T-helper 1 cell treated with Interleukin-12 subunit alpha and Interleukin-12 subunit beta and Interleukin-4 antibody, amounts not matched to agents 30 μg/mL and 1 μg/mL, for 36 hours (primary cell): ENCODE results near the gene KIF5C.
"Not testable (repeated sequence)": the region's sequence is repeated elsewhere in the genome, so short reads cannot be mapped to it uniquely, and the experiment has no call there.

Experiments used
- H3K27ac Mint-ChIP-seq: one replicate; pipeline ENCODE4 v1.8.0; 2021; ENCODE audit warnings: mild to moderate bottlenecking, mixed read lengths
- H3K27me3 Mint-ChIP-seq: one replicate; pipeline ENCODE4 v1.8.0; 2021; ENCODE audit warnings: low read depth, mixed read lengths
- H3K36me3 Mint-ChIP-seq: one replicate; pipeline ENCODE4 v1.8.0; 2021; ENCODE audit warnings: low read depth, mixed read lengths
- H3K4me1 Mint-ChIP-seq: one replicate; pipeline ENCODE4 v1.8.0; 2021; ENCODE audit warnings: low read depth, mixed read lengths
- H3K4me3 Mint-ChIP-seq: one replicate; pipeline ENCODE4 v1.8.0; 2021; ENCODE audit warnings: mild to moderate bottlenecking, moderate library complexity, mixed read lengths
- H3K9me3 Mint-ChIP-seq: one replicate; pipeline ENCODE4 v1.8.0; 2021; ENCODE audit warnings: mixed read lengths

KIF5C gene

DNA sequence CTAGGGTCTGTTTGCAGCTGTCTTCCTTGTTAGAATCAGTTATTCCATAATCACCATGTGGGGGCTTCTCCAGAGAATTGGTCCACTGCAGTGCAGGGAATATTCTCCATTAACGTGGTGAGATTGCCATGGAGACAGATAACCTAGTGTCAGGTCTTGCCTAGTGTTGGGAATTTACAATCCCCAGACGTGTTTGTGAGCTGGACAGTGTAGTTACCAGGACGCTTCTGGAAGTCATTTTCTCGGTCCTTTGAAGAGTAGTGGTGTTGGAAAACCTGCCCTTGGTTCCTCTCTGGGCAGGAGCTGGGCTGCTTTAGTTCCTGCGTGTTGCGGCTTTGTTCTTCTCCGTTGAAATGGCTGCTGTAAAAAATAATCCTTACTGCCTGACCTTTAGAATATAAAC lies 94.6 kb downstream of the KIF5C start:
- no peaks in the 10 kb centered on the region for H3K27me3 Mint-ChIP-seq
- no peak overlapping the region for H3K27ac Mint-ChIP-seq
- peaks cover 13% of the 10 kb centered on the region for H3K4me1 Mint-ChIP-seq
- H3K4me3 Mint-ChIP-seq = no peak overlapping the region
- H3K36me3 Mint-ChIP-seq = peaks cover 18% of the 10 kb centered on the region
- no peaks in the 10 kb centered on the region for H3K9me3 Mint-ChIP-seq

- H3K4me3 Mint-ChIP-seq = no peak overlapping the region
- H3K9me3 Mint-ChIP-seq = no peaks in the 10 kb centered on the region
- no peak overlapping the region for H3K27ac Mint-ChIP-seq
- peaks cover 13% of the 10 kb centered on the region for H3K4me1 Mint-ChIP-seq
- H3K36me3 Mint-ChIP-seq = peaks cover 18% of the 10 kb centered on the region
- H3K27me3 Mint-ChIP-seq = no peaks in the 10 kb centered on the region
Measured at GRCh38 chr2:148970385-148970784, 95.4 kb downstream of the KIF5C start.

- Mint-ChIP-seq H3K27ac (no peak overlapping the region), H3K4me1 (peaks cover 15% of the 10 kb centered on the region), H3K27me3 (no peaks in the 10 kb centered on the region), H3K4me3 (no peak overlapping the region), H3K36me3 (peaks cover 18% of the 10 kb centered on the region), H3K9me3 (no peaks in the 10 kb centered on the region)
Measured at GRCh38 chr2:148971547-148971946, 96.5 kb downstream of the KIF5C start.

DNA sequence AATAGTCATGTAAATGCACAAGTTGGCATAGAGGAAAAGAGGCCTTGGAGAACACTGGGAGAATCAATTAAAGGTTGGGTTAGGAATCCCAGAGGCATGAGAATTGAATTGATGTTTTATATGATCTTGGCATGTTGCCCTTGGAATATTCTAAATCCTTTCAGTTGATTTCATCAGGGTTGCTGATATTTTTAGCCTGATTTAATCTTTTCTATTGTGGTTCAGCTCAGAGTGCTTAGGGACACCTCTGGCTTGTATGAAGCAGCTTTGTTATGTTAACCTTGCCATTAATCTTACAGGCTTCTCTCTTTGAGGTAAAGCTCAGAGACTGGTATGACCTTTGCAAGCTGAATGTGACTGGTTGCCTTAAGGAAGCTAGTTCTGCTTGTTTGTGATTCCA lies 99.1 kb downstream of the KIF5C start:
- peaks cover 18% of the 10 kb centered on the region for H3K36me3 Mint-ChIP-seq
- H3K27ac Mint-ChIP-seq = no peak overlapping the region
- H3K4me3 Mint-ChIP-seq = no peak overlapping the region
- H3K9me3 Mint-ChIP-seq = no peaks in the 10 kb centered on the region
- peaks cover 13% of the 10 kb centered on the region for H3K4me1 Mint-ChIP-seq
- no peaks in the 10 kb centered on the region for H3K27me3 Mint-ChIP-seq

- H3K9me3 Mint-ChIP-seq = no peaks in the 10 kb centered on the region
- H3K27me3 Mint-ChIP-seq = no peaks in the 10 kb centered on the region
- peaks cover 2% of the 10 kb centered on the region for H3K4me1 Mint-ChIP-seq
- peaks cover 12% of the 10 kb centered on the region for H3K36me3 Mint-ChIP-seq
- no peak overlapping the region for H3K27ac Mint-ChIP-seq
- no peak overlapping the region for H3K4me3 Mint-ChIP-seq
Measured at GRCh38 chr2:148978026-148978685, 103.1 kb downstream of the KIF5C start.

GRCh38 chr2:148978706-148979105 lies 103.7 kb downstream of the KIF5C start:
- Mint-ChIP-seq H3K4me1 (peaks cover 2% of the 10 kb centered on the region), H3K27ac (no peak overlapping the region), H3K36me3 (peaks cover 11% of the 10 kb centered on the region), H3K27me3 (no peaks in the 10 kb centered on the region), H3K4me3 (no peak overlapping the region), H3K9me3 (no peaks in the 10 kb centered on the region)

GRCh38 chr2:148979164-148979918 lies 104.3 kb downstream of the KIF5C start:
- Mint-ChIP-seq H3K4me1 (peaks cover 2% of the 10 kb centered on the region), H3K27ac (no peak overlapping the region), H3K27me3 (no peaks in the 10 kb centered on the region), H3K9me3 (no peaks in the 10 kb centered on the region), H3K4me3 (no peak overlapping the region), H3K36me3 (peaks cover 11% of the 10 kb centered on the region)

- Mint-ChIP-seq H3K4me1 (peaks cover 2% of the 10 kb centered on the region), H3K36me3 (peaks cover 12% of the 10 kb centered on the region), H3K27me3 (no peaks in the 10 kb centered on the region), H3K9me3 (no peaks in the 10 kb centered on the region), H3K27ac (no peak overlapping the region), H3K4me3 (no peak overlapping the region)
Measured at GRCh38 chr2:148979919-148980277, 104.9 kb downstream of the KIF5C start.

- not testable (repeated sequence) for H3K9me3 Mint-ChIP-seq, H3K27ac Mint-ChIP-seq, H3K4me3 Mint-ChIP-seq, H3K4me1 Mint-ChIP-seq, H3K27me3 Mint-ChIP-seq
- peaks cover 14% of the 10 kb centered on the region for H3K36me3 Mint-ChIP-seq
Measured at GRCh38 chr2:148980496-148980895, 105.5 kb downstream of the KIF5C start.

DNA sequence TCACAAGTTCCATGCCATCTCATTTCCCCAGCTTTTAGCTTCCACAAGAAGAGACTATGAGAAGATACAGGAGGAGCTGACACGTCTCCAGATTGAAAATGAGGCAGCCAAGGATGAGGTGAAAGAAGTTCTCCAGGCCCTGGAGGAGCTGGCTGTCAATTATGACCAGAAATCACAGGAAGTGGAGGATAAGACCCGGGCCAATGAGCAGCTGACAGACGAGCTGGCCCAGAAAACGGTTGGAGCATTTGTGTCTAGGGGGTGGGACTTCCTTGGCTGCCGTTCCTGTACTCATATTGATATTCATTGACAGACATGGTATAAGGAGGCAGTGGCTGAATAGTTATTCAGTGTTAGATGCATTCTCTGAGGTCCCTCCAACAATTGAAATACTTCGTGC lies 106.3 kb downstream of the KIF5C start:
- no peaks in the 10 kb centered on the region for H3K9me3 Mint-ChIP-seq
- H3K4me3 Mint-ChIP-seq = no peak overlapping the region
- H3K27ac Mint-ChIP-seq = no peak overlapping the region
- H3K4me1 Mint-ChIP-seq = no peaks in the 10 kb centered on the region
- H3K27me3 Mint-ChIP-seq = no peaks in the 10 kb centered on the region
- H3K36me3 Mint-ChIP-seq = peaks cover 14% of the 10 kb centered on the region

DNA sequence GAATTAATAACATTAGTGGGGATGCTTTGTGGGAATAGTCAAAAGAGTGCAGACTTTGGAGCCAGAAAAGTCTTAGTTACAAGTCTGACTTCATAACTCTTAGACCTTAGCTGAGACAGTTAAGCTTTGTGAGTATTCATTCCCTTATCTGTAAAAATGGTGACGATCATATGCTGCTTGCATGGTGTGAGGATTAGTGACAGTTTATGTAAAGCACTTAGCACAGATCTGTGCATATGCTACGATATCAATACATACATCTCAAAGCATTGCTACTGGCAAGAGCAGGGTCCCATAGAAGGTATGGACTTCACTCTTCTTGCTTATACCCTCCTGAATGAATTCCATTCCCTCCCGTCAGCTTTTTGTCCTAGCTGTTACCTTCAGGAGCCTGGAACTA lies 106.8 kb downstream of the KIF5C start:
- no peaks in the 10 kb centered on the region for H3K9me3 Mint-ChIP-seq
- peaks cover 14% of the 10 kb centered on the region for H3K36me3 Mint-ChIP-seq

DNA sequence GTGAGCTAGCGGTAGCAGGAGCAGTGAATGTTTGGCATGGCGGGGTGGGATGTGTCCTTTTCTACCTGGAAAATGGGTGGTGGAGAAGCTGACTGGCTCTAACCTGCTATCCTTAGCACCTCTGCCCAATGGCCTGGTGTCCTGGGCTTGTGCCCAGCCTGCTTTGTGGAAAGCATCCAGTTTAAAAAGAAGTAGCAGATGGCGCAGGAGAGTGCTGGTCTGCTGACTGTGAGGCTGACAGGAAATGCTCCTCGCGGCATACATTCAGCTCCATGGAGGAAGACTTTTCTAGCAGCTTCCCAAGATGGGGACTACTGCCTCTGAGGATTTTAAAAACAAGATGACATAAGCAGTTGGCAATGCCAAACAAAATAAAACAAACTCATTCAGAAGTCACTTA lies 107.3 kb downstream of the KIF5C start:
- Mint-ChIP-seq H3K4me3 (no peak overlapping the region), H3K36me3 (peaks cover 14% of the 10 kb centered on the region), H3K4me1 (no peaks in the 10 kb centered on the region), H3K27ac (no peak overlapping the region), H3K27me3 (no peaks in the 10 kb centered on the region), H3K9me3 (no peaks in the 10 kb centered on the region)

More for the DNA sequence above, 106.8 kb downstream of the KIF5C start:
- Mint-ChIP-seq H3K4me3 (no peak overlapping the region), H3K27me3 (no peaks in the 10 kb centered on the region), H3K27ac (no peak overlapping the region), H3K4me1 (no peaks in the 10 kb centered on the region)

- no peaks in the 10 kb centered on the region for H3K9me3 Mint-ChIP-seq
- H3K4me3 Mint-ChIP-seq = no peak overlapping the region
- no peaks in the 10 kb centered on the region for H3K27me3 Mint-ChIP-seq
- no peak overlapping the region for H3K27ac Mint-ChIP-seq
- H3K36me3 Mint-ChIP-seq = peaks cover 14% of the 10 kb centered on the region
- H3K4me1 Mint-ChIP-seq = peaks cover 2% of the 10 kb centered on the region
Measured at GRCh38 chr2:148983896-148984295, 108.9 kb downstream of the KIF5C start.

DNA sequence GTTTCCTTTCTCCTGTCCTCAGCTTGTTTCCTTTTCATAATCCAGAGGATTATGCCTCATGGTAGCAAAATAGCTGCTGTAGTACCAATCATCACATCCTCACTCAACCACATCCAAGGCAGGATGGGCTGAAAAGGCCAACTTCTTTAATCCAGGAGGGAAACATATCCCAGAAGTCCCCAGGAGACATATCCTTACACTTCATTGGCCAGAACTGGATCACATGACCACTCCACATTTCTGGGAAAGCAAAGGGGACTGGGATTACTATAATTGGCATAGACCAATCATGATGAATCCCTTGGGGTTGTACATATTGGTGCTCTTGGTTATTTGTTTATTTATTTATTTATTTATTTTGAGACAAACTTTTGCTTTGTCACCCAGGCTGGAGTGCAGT lies 109.4 kb downstream of the KIF5C start:
- no peak overlapping the region for H3K4me3 Mint-ChIP-seq
- H3K9me3 Mint-ChIP-seq = no peaks in the 10 kb centered on the region
- peaks cover 14% of the 10 kb centered on the region for H3K36me3 Mint-ChIP-seq
- H3K27me3 Mint-ChIP-seq = no peaks in the 10 kb centered on the region
- H3K27ac Mint-ChIP-seq = no peak overlapping the region
- peaks cover 2% of the 10 kb centered on the region for H3K4me1 Mint-ChIP-seq

DNA sequence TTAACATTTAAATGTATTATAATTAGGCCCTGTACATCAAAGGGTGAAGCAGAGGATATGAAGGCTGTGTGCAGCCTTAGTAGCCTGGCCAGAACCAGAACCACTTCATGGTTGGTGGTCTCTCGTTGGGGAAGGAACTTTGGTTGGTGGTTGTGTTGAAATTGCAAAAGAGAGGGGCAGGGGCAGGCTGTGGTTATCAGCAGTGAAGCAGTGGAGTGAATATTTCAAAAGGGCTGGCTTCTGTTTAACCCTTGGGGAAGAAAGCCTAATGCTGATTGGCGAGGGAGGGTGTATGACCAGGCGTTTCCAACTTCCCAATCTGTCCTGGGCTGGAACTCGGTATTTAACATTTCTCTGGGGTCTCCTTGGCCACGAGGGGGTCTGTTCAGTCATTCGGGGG lies 112.3 kb downstream of the KIF5C start:
- H3K4me3 Mint-ChIP-seq = no peak overlapping the region
- peaks cover 16% of the 10 kb centered on the region for H3K36me3 Mint-ChIP-seq
- H3K27ac Mint-ChIP-seq = no peak overlapping the region
- no peaks in the 10 kb centered on the region for H3K9me3 Mint-ChIP-seq
- peaks cover 5% of the 10 kb centered on the region for H3K4me1 Mint-ChIP-seq
- no peaks in the 10 kb centered on the region for H3K27me3 Mint-ChIP-seq
